B cell (primary cell): ENCODE results near the gene ABHD16A. TPM values are rescaled to one million over a fixed set of nuclear protein-coding genes. Genes with fewer than 3 reads are reported as not detected.

ENCODE experiments used
- ATAC-seq: fragments of 200-7000 bp; cut with Tn5 transposase; one replicate; pipeline ENCODE4 v1.10.0; 2021; ENCODE audit warnings: low read depth, mild to moderate bottlenecking, moderate number of reproducible peaks, moderate library complexity
- CTCF ChIA-PET: fragments of 350-600 bp; sonication (Branson Sonifier 250); formaldehyde crosslinking; loops from one replicate; lab custom pipeline; 2021; ENCODE audit warnings: antibody characterized with exemption, inconsistent platforms; lab: Charles Lee
- POLR2A ChIA-PET: fragments of 350-600 bp; sonication (Branson Sonifier 250); formaldehyde crosslinking; loops from one replicate; lab custom pipeline; 2021; ENCODE audit warnings: antibody characterized with exemption; lab: Charles Lee
- DNase-seq: peaks from one replicate; pipeline ENCODE4 v3.0.0; 2013
- H2AFZ ChIP-seq: 2 replicates; pipeline ENCODE4 v1.6.1; 2012; ENCODE audit warnings: mild to moderate bottlenecking, low read depth, low read length; ENCODE audit not compliant: insufficient read depth, poor library complexity, severe bottlenecking
- H3K27ac ChIP-seq, 2 donors: 1 replicate in 1 of 2; 2 replicates in 1 of 2; pipeline ENCODE4 v1.5.1; 2012 to 2013; ENCODE audit warnings: low read length in 2 of 2, mild to moderate bottlenecking in 2 of 2, moderate library complexity in 1 of 2
- H3K27me3 ChIP-seq, 4 experiments: fragments of 200-600 bp in 1 of 4; sonication (generic) in 1 of 4; replicated peaks in 1 of 4; 1 replicate in 2 of 4; 2 replicates in 2 of 4; pipeline versions ENCODE4 v1.6.1 to v1.7.0; 2013 to 2016; ENCODE audit warnings: low read length in 3 of 4, mild to moderate bottlenecking in 2 of 4, mixed read lengths in 1 of 4, moderate library complexity in 1 of 4; ENCODE audit not compliant: insufficient read depth in 4 of 4, control insufficient read depth in 3 of 4; ENCODE audit errors: control extremely low read depth in 1 of 4
- H3K36me3 ChIP-seq, 2 experiments: replicated peaks in 1 of 2; 1 replicate in 1 of 2; 2 replicates in 1 of 2; pipeline versions ENCODE4 v1.6.1 to v1.7.1; 2013; ENCODE audit warnings: low read length in 1 of 2; ENCODE audit not compliant: insufficient read depth in 2 of 2, control insufficient read depth in 1 of 2; ENCODE audit errors: control extremely low read depth in 1 of 2, extremely low read depth in 1 of 2
- H3K4me1 ChIP-seq, 2 donors: fragments of 200-600 bp in 1 of 2; sonication (generic) in 1 of 2; 1 replicate in 1 of 2; 2 replicates in 1 of 2; pipeline versions ENCODE4 v1.5.1 to v1.6.1; 2013 to 2017; ENCODE audit warnings: low read length in 2 of 2; ENCODE audit not compliant: control insufficient read depth in 2 of 2, insufficient read depth in 2 of 2
- H3K4me2 ChIP-seq: replicated peaks from 2 replicates; pipeline ENCODE3; 2012; ENCODE audit warnings: mild to moderate bottlenecking, low read depth, low read length; ENCODE audit not compliant: poor library complexity, severe bottlenecking
- H3K4me3 ChIP-seq, 5 experiments: fragments of 200-600 bp in 1 of 5; sonication (generic) in 1 of 5; 1 replicate in 3 of 5; 2 replicates in 2 of 5; pipeline versions ENCODE4 v1.5.1 to v1.7.0; 2011 to 2016; ENCODE audit warnings: low read length in 4 of 5, mild to moderate bottlenecking in 4 of 5, low read depth in 2 of 5, control low read depth in 1 of 5, moderate library complexity in 1 of 5; ENCODE audit not compliant: insufficient read depth in 1 of 5; ENCODE audit errors: control extremely low read depth in 1 of 5, extremely low read depth in 1 of 5
- H3K79me2 ChIP-seq: fragments of 200-600 bp; sonication (generic); one replicate; pipeline ENCODE4 v1.6.0; 2016; ENCODE audit warnings: low read length; ENCODE audit not compliant: control insufficient read depth, insufficient read depth
- H3K9ac ChIP-seq: fragments of 200-600 bp; sonication (generic); 2 replicates; pipeline ENCODE4 v1.6.1; 2017; ENCODE audit warnings: mild to moderate bottlenecking, low read length, moderate library complexity
- H3K9me3 ChIP-seq, 3 donors: one replicate each; pipeline versions ENCODE4 v1.6.1 to v1.7.1; 2013; ENCODE audit warnings: low read length in 2 of 3; ENCODE audit not compliant: control insufficient read depth in 2 of 3, insufficient read depth in 1 of 3; ENCODE audit errors: control extremely low read depth in 1 of 3
- H4K20me1 ChIP-seq: 2 replicates; pipeline ENCODE4 v1.6.0; 2012; ENCODE audit warnings: mild to moderate bottlenecking, low read length; ENCODE audit not compliant: insufficient read depth, control insufficient read depth, poor library complexity, severe bottlenecking
- H3K27ac Mint-ChIP-seq: one replicate; pipeline ENCODE4 v1.8.0; 2021; ENCODE audit warnings: mixed read lengths
- H3K27me3 Mint-ChIP-seq: one replicate; pipeline ENCODE4 v1.8.0; 2021; ENCODE audit warnings: mixed read lengths
- H3K4me1 Mint-ChIP-seq: one replicate; pipeline ENCODE4 v1.8.0; 2021; ENCODE audit warnings: mixed read lengths
- H3K4me3 Mint-ChIP-seq: one replicate; pipeline ENCODE4 v1.8.0; 2021; ENCODE audit warnings: mixed read lengths
- H3K9me3 Mint-ChIP-seq: one replicate; pipeline ENCODE4 v1.8.0; 2022; ENCODE audit warnings: mixed read lengths; ENCODE audit not compliant: insufficient read depth
- EZH2 ChIP-seq: IDR thresholded peaks from 2 replicates; pipeline ENCODE4 v1.6.1; 2012; ENCODE audit warnings: borderline replicate concordance, low read depth, mild to moderate bottlenecking, moderate library complexity, low read length; ENCODE audit not compliant: insufficient read depth, poor library complexity, severe bottlenecking
- WGBS: methylation state at CpG from one replicate; pipeline ENCODE4 v1.1.5; 2013; ENCODE audit warnings: missing lambda C conversion rate; ENCODE audit not compliant: insufficient coverage; 5-methylcytosine and 5-hydroxymethylcytosine counted together
- intact Hi-C: fragments of 100-400 bp; cut with micrococcal nuclease; formaldehyde crosslinking; loops from one replicate; pipeline ENCODE4 v1.10.0; 2022
- polyA plus RNA-seq: library from polyadenylated mRNA; depleted of rRNA; stranded (reverse); fragments of >200 nt; gene quantifications from 2 replicates; pipeline ENCODE4 v1.2.3, GENCODE V29; 2012
- total RNA-seq, 2 donors: library from RNA; stranded (reverse); fragments of 120-200 nt in 1 of 2; gene quantifications; 1 replicate in 1 of 2; 2 replicates in 1 of 2; pipeline versions ENCODE4 v1.2.3 to v1.2.4, GENCODE V29; 2013 to 2022
- TF ChIP-seq, protein P1 (sequence below): fragments of 200-600 bp; IDR thresholded peaks from one replicate; pipeline ENCODE4 v1.8.0; 2022; ENCODE audit warnings: antibody characterized with exemption, mild to moderate bottlenecking

ABHD16A gene
- total and polyA plus RNA-seq, 2 donors (not counting 1 experiment from before 2014, with no cell fraction given), result 78.3 to 97.5 TPM

GRCh38 chr6:31661262-31662123, 41.6 kb downstream of the ABHD16A start:
- Histone ChIP-seq H3K4me3 (peak overlapping the region in 3 of 5 experiments; percentile 63 to 98 (median 94)), H2AFZ (peak overlapping the region; percentile 69), H3K4me2 (peak overlapping the region; percentile 88), H3K9me3 (no peaks in the 10 kb centered on the region), H3K9ac (peak overlapping the region; percentile 87), H4K20me1 (peaks cover 24% of the 10 kb centered on the region), H3K27me3 (no peaks in the 10 kb centered on the region), H3K27ac (peak overlapping the region; percentile 42 to 77), H3K79me2 (peaks cover 87% of the 10 kb centered on the region), H3K4me1 (peaks cover 45 to 65% of the 10 kb centered on the region in 2 donors), H3K36me3 (peaks cover 0 to 44% of the 10 kb centered on the region in 2 experiments)
- Mint-ChIP-seq H3K4me1 (peaks cover 69% of the 10 kb centered on the region), H3K27me3 (no peaks in the 10 kb centered on the region), H3K27ac (peak overlapping the region; percentile 89), H3K4me3 (peak overlapping the region; percentile 94), H3K9me3 (no peaks in the 10 kb centered on the region)
- ATAC-seq, result no peak
- WGBS, result 97% methylated on average over 9 of the region's 12 CpGs
- TF ChIP-seq EZH2, result no peak
- TF ChIP-seq, protein P1, sequence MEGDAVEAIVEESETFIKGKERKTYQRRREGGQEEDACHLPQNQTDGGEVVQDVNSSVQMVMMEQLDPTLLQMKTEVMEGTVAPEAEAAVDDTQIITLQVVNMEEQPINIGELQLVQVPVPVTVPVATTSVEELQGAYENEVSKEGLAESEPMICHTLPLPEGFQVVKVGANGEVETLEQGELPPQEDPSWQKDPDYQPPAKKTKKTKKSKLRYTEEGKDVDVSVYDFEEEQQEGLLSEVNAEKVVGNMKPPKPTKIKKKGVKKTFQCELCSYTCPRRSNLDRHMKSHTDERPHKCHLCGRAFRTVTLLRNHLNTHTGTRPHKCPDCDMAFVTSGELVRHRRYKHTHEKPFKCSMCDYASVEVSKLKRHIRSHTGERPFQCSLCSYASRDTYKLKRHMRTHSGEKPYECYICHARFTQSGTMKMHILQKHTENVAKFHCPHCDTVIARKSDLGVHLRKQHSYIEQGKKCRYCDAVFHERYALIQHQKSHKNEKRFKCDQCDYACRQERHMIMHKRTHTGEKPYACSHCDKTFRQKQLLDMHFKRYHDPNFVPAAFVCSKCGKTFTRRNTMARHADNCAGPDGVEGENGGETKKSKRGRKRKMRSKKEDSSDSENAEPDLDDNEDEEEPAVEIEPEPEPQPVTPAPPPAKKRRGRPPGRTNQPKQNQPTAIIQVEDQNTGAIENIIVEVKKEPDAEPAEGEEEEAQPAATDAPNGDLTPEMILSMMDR, result no peak
- DNase-seq, result no peak
- intact Hi-C loops, result loop anchor here (2.0 kb wide), 1 partner anchor 65 kb away; no protein-coding TSS in a partner anchor
- ChIA-PET CTCF (interaction anchor here (0.6 to 2.4 kb wide), 10 partner anchors 10 to 1332 kb away, joined by 3 to 10 read pairs (median 3); partner anchors contain the start of gene NFKBIL1), POLR2A (interaction anchor here (0.5 to 5.9 kb wide), 7 partner anchors 9 to 240 kb away, joined by 3 to 57 read pairs (median 4); partner anchors contain the start of genes BAG6, PRRC2A and ZBTB12)
